Measurements from ENCODE around the gene DLG2. TPM values are rescaled to one million over a fixed set of nuclear protein-coding genes. Genes with fewer than 3 reads are reported as not detected.

DLG2 gene
- total RNA-seq, 2 experiments from 2014 or later: 2.0 to 2.1 TPM

DNA sequence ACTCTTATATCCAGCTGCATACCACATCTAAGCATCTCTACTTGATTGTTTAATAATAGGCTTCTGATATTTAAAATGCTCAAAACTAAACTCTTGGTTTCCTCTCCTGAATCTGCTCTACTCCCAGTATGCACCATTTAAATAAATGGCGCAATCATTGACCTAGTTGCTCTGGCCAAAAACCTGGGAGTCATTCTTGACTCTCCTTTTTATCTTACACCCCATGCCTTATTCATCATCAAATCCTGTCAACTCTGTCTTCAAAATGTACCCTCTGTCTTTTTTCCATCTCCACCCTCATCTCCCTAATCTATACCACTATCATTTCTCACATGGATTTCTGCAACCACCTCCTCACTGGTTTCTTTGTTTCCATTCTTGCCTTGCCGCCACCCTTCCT, 1941.4 kb downstream of the DLG2 start:
- CTCF ChIA-PET: no interaction called here

GRCh38 chr11:83684071-83684470, 1943.1 kb downstream of the DLG2 start:
- no peaks in the 10 kb centered on the region for H3K27me3 ChIP-seq (ENCODE audit: control insufficient read depth in 1 of 2, insufficient read depth in 2 of 2, low read length in 2 of 2)
- TF ChIP-seq, protein P1, sequence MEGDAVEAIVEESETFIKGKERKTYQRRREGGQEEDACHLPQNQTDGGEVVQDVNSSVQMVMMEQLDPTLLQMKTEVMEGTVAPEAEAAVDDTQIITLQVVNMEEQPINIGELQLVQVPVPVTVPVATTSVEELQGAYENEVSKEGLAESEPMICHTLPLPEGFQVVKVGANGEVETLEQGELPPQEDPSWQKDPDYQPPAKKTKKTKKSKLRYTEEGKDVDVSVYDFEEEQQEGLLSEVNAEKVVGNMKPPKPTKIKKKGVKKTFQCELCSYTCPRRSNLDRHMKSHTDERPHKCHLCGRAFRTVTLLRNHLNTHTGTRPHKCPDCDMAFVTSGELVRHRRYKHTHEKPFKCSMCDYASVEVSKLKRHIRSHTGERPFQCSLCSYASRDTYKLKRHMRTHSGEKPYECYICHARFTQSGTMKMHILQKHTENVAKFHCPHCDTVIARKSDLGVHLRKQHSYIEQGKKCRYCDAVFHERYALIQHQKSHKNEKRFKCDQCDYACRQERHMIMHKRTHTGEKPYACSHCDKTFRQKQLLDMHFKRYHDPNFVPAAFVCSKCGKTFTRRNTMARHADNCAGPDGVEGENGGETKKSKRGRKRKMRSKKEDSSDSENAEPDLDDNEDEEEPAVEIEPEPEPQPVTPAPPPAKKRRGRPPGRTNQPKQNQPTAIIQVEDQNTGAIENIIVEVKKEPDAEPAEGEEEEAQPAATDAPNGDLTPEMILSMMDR (IDR thresholded peaks at IDR 0.05): no peak
- Mint-ChIP-seq H3K9me3 (no peaks in the 10 kb centered on the region), H3K27ac (no peak overlapping the region), H3K27me3 (peaks cover 9% of the 10 kb centered on the region), H3K4me3 (no peak overlapping the region), H3K36me3 (ENCODE audit: low read depth) (no peaks in the 10 kb centered on the region), H3K4me1 (ENCODE audit: low read depth) (no peaks in the 10 kb centered on the region)
- ChIA-PET CTCF (no interaction called here), POLR2A (no interaction called here)
- H3K4me1 ChIP-seq (ENCODE audit: insufficient read depth, low read length): no peaks in the 10 kb centered on the region
- no peaks in the 10 kb centered on the region for H3K36me3 ChIP-seq (ENCODE audit: insufficient read depth, low read length)
- DNase-seq: no peak
- no peak overlapping the region for H3K4me3 ChIP-seq (ENCODE audit: low read length)
- no peak for ATAC-seq (ENCODE audit: poor library complexity)
- intact Hi-C loops (cut with DNase I, micrococcal nuclease): no loop called here
- no peak overlapping the region for H3K27ac ChIP-seq (ENCODE audit: low read depth in 1 of 2, low read length in 2 of 2)
- H3K9me3 ChIP-seq (ENCODE audit: control insufficient read depth in 1 of 2, insufficient read depth in 1 of 2, low read length in 2 of 2): no peaks in the 10 kb centered on the region

More for the DNA sequence above, 1941.4 kb downstream of the DLG2 start:
- peaks cover 9% of the 10 kb centered on the region for H3K27me3 Mint-ChIP-seq
- H3K27ac ChIP-seq (ENCODE audit: low read depth in 1 of 2, low read length in 2 of 2): no peak overlapping the region
- no peak overlapping the region for H3K4me3 Mint-ChIP-seq
- no peaks in the 10 kb centered on the region for H3K4me1 Mint-ChIP-seq (ENCODE audit: low read depth)
- no peaks in the 10 kb centered on the region for H3K9me3 ChIP-seq (ENCODE audit: control insufficient read depth in 1 of 2, insufficient read depth in 1 of 2, low read length in 2 of 2)
- POLR2A ChIA-PET: no interaction called here
- no peak overlapping the region for H3K27ac Mint-ChIP-seq
- intact Hi-C loops (cut with DNase I, micrococcal nuclease): no loop called here
- H3K36me3 Mint-ChIP-seq (ENCODE audit: low read depth): no peaks in the 10 kb centered on the region
- H3K9me3 Mint-ChIP-seq: no peaks in the 10 kb centered on the region
- no peaks in the 10 kb centered on the region for H3K4me1 ChIP-seq (ENCODE audit: insufficient read depth, low read length)
- no peak for ATAC-seq (ENCODE audit: poor library complexity)
- H3K36me3 ChIP-seq (ENCODE audit: insufficient read depth, low read length): no peaks in the 10 kb centered on the region
- TF ChIP-seq, protein P1 (IDR thresholded peaks at IDR 0.05): no peak
- no peaks in the 10 kb centered on the region for H3K27me3 ChIP-seq (ENCODE audit: control insufficient read depth in 1 of 2, insufficient read depth in 2 of 2, low read length in 2 of 2)
- no peak for DNase-seq
- H3K4me3 ChIP-seq (ENCODE audit: low read length): no peak overlapping the region

DNA sequence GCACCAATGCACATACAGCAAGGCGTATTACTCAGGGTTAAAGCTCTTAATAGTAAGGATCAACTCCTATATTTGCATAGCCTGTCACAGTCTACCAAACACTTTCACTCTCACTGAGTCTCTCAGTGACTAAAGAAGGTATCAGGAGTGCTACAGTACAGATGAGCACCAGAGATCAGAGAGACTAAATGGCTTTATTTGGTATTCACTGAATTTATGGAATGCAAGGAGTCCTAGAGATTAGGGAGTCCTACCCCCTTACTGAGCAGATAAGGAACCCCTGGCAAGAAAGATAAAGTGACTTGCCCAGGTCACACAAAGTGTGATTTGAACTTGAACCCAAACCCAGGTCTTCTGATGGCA, 1944.6 kb downstream of the DLG2 start:
- Mint-ChIP-seq H3K27me3 (peaks cover 9% of the 10 kb centered on the region), H3K4me3 (no peak overlapping the region), H3K4me1 (ENCODE audit: low read depth) (no peaks in the 10 kb centered on the region), H3K9me3 (no peaks in the 10 kb centered on the region), H3K27ac (no peak overlapping the region), H3K36me3 (ENCODE audit: low read depth) (no peaks in the 10 kb centered on the region)
- POLR2A ChIA-PET: no interaction called here
- TF ChIP-seq, protein P1 (IDR thresholded peaks at IDR 0.05): no peak
- Histone ChIP-seq H3K36me3 (ENCODE audit: insufficient read depth, low read length) (no peaks in the 10 kb centered on the region), H3K27ac (ENCODE audit: low read depth in 1 of 2, low read length in 2 of 2) (no peak overlapping the region), H3K4me3 (ENCODE audit: low read length) (no peak overlapping the region), H3K4me1 (ENCODE audit: insufficient read depth, low read length) (no peaks in the 10 kb centered on the region), H3K9me3 (ENCODE audit: control insufficient read depth in 1 of 2, insufficient read depth in 1 of 2, low read length in 2 of 2) (no peaks in the 10 kb centered on the region), H3K27me3 (ENCODE audit: control insufficient read depth in 1 of 2, insufficient read depth in 2 of 2, low read length in 2 of 2) (peaks cover 0 to 2% of the 10 kb centered on the region in 2 experiments)
- intact Hi-C loops (cut with DNase I, micrococcal nuclease): no loop called here
- ATAC-seq (ENCODE audit: poor library complexity) (no peak), DNase-seq (no peak)
- CTCF ChIA-PET: no interaction called here
